Activated CD4-positive, CD25-positive, alpha-beta regulatory T cell (primary cell): ENCODE data around the gene SLC35G4.
"Not testable (repeated sequence)": the region's sequence is repeated elsewhere in the genome, so short reads cannot be mapped to it uniquely, and the experiment has no call there.

Experiments used
- DNase-seq, 4 experiments: peaks; one replicate each; lab custom pipeline; 2025; lab: John Stamatoyannopoulos, UW

SLC35G4 gene

DNA sequence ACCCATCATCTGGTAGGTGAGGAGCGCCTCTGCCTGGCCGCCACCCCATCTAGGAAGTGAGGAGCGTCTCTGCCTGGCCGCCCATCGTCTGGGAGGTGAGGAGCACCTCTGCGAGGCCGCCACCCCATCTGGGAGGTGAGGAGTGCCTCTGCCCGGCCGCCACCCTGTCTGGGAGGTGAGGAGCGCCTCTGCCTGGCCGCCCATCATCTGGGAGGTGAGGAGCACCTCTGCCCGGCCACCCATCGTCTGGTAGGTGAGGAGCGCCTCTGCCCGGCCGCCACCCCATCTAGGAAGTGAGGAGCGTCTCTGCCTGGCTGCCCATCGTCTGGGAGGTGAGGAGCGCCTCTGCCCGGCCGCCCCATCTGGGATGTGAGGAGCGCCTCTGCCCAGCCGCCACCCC is 4.2 kb downstream of the SLC35G4 start:
- not testable (repeated sequence) for DNase-seq

DNA sequence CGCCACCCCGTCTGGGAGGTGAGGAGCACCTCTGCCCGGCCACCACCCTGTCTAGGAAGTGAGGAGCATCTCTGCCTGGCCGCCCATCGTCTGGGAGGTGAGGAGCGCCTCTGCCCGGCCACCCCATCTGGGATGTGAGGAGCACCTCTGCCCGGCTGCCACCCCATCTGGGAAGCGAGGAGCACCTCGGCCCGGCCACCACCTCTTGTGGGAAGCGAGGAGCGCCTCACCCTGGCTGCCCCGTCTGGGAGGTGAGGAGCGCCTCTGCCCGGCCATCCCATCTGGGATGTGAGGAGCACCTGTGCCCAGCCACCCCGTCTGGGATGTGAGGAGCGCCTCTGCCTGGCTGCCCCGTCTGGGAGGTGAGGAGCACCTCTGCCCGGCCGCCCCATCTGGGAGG is 4.6 kb downstream of the SLC35G4 start:
- DNase-seq: not testable (repeated sequence)

DNA sequence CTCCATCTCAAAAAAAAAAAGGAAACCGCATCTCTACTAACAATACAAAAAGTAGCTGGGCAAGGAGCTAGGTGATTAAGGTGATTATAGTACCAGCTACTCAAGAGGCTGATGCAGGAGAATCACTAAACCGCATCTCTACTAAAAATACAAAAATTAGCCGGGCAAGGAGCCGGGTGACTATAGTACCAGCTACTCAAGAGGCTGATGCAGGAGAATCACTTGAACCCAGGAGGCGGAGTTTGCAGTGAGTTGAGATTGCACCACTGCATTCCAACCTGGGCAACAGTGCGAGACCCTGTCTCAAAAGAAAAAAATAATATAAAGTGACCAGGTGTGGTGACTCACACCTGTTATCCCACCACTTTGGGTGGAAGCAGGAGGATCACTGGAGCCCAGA is 5.6 kb downstream of the SLC35G4 start:
- DNase-seq: not testable (repeated sequence)

DNA sequence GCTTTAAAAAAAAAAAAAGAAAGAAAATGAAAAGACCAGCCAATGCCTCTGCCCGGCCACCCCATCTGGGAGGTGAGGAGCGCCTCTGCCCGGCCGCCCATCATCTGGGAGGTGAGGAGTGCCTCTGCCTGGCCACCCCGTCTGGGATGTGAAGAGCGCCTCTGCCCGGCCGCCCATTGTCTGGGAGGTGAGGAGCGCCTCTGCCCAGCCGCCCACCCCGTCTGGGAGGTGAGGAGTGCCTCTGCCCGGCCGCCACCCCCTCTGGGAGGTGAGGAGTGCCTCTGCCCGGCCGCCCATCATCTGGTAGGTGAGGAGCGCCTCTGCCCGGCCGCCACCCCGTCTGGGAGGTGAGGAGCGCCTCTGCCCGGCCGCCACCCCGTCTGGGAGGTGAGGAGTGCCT is 37.9 kb downstream of the SLC35G4 start:
- not testable (repeated sequence) for DNase-seq

DNA sequence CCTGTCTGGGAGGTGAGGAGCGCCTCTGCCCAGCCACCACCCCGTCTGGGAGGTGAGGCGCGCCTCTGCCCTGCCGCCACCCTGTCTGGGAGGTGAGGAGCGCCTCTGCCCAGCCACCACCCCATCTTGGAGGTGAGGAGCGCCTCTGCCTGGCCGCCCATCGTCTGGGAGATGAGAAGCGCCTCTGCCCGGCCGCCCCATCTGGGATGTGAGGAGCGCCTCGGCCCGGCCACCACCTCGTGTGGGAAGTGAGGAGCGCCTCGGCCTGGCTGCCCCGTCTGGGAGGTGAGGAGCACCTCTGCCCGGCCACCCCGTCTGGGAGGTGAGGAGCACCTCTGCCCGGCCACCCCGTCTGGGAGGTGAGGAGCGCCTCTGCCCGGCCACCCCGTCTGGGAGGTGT is 38.4 kb downstream of the SLC35G4 start:
- DNase-seq: not testable (repeated sequence)

DNA sequence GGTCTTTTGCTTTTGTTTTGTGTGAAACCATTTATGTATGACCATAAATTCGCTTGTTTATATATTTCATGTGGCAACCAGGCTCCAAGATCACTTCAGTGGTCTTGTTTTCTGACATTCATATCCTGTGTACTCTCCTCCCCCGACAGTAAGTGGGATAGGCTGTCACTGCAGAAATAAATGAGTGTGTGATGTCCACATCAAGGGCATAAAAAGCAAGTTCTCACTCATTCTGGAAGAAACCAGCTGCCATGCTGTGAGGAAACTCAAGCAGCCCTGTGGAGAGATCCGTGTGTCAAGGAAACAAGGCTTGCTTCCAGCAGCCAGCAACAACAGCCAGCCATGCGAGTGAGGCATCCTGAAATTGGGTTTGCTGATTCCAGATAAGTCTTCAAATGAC is 40.4 kb downstream of the SLC35G4 start:
- no peak for DNase-seq

DNA sequence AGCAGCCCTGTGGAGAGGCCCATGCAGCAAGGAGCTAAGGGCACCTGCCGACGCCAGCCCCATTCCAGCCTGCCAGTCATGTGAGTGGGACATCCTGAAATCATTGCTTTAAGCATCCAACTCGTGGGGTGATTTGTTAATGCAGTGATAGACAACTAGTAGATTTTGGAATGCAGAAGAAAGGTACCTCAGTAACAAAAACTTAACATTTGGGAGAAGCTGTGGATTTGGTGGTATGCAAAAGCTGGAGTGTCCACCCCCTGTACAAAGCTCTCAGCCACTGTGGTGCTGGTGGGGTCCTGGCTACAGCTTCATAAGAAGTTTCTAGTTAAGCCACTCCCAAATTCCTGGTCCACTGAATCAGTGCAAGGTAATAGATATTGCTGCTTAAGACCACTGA is 42.5 kb downstream of the SLC35G4 start:
- no peak for DNase-seq

DNA sequence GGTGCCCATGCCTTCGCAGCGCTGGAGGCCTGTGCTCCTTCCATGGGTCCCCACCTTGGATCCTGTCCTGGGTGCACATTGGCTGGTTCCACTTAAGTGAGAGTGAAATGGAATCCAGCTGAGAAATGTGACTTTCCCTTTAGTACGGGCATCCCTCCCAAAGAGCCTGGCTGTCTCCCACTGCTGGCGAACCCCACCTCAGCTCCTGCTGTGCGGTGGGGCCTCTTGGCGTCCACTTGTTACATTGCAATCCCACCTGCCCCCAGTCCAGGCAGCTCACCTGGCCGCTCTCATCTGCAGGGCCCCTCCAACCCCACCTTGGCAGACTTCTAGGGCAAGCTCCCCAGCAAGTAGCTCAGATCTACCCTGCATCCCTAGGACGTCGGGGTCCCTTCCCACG is 44.1 kb downstream of the SLC35G4 start:
- no peak for DNase-seq

DNA sequence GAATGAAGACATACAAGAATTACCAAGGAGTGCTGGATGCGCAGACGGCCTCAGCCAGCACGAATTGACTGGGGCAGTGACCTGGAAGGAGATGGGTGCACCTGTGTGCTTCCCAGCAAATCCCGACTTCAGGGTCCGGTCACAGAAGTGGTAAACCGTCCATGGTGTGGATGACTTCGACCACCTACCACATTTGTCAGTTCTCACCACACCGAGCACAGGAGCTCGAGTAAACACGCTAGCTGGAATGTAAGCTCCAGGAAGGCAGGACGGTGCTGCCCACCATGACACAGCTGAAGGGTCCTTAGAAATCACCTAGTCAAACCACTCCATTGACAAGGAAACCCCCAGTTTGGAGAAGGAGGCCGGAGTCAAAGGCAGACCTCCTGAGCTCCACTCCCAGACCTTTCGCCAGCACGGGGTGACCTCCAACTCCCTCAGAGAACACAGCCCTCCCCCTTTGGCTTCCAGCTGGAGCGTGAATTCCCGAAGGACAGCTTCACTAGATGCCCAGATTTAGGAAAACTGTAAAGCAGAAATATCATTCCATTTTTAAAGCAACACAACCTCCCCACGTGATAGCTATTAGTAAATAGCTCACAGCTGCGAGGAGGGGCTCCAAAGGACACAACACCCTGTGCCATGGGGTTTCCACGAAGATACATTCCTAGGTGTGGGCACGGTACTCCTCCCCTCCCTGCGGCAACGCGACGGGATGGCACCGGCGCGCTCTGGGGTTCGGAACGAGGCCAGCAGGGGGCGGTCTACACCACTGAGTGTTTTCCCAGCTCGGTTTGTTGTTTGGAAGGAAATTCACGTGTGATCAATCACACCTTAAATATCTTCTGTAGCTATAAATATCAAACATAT is 45.6 kb downstream of the SLC35G4 start:
- no peak for DNase-seq

DNA sequence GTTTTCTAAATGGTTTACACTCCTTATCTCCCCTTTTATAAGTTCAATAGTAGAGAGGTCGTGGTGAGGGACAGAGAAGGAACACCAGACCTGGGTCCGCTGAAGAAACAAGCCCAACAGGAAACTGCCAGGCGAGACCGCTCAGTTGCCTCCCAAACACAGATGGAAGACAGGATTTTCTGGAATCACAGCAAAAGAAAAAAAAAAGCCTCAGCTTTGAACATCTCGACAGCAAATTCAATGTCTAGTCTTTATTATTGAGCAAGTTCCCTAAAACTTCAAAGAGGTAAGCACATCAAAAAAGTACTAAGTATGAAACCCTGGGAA is 46.2 kb downstream of the SLC35G4 start:
- DNase-seq: no peak

DNA sequence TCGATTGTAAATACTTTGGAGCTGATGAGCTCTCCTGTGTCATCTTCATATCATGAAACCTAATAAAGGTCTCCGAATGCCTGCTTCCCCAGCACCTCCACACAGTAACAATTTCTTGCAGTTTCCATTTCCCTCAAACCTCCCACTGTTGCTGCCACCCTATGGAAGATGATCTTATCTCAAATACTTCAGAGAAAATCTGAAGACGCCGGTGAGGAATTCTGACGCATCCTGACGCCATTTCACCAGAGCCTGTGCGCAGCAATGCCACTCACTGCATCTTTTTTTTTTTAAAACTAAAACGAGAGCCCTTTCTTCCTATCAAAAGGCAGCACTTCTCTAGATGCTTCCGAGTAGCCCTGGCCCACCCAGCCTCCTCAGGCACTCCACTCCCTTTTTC is 47.8 kb downstream of the SLC35G4 start:
- no peak for DNase-seq

DNA sequence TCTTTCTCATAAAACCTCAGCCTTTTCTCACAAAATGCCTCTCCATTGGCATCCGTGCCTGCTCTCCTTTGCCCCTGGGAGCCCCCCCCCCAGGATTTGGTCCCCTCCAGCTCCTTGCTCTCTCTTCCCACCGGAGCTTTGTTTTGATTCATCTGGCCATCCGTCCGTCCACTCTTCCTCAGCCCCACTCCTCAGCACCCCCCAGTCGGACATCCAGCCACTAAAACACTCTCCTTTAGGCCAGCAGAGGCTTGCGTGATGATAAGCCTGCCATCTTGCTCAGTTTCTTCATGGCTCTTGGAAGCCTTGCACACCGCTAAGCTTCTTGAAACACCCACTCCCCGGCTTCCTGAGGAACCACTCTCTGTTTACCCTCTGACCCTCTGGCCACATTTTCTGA is 48.2 kb downstream of the SLC35G4 start:
- DNase-seq: no peak

DNA sequence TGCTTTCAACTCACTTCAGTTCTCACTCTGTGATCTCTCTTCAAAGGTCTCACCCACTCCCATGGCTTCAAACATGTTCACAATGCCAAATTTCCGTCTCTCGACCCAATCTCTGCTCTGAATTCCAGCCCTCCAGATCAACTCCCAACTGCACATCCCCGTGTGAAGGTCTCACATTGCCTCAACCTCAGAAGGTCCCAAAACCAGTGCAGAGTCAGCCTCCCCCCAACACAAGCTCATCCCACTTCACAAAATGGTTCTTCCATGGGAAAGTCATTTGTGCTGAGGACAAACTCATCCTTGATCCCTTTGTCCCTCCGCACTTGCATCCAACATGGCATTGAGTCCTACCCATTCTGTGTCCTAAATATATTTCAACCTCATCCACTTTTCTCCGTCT is 48.6 kb downstream of the SLC35G4 start:
- DNase-seq: no peak

DNA sequence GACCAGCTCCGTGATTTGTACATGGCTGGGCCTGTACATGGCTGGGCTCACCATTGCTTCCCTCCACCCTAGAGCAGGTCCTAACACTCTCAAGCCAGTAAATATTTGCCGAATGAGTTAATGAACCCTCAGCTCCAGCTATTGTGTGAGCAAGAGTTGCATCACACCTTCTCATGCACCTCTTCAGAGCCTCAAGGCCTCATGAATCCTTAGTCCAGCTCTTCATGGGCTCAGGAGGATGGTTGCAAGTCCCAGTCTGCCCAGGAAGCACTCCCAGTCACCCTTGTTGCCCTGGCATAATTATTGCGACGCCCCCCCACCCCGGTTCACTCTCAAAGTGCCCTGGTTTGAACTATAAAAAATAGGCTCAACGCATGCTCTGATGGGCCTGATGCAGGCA is 49.6 kb downstream of the SLC35G4 start:
- no peak for DNase-seq
